H1 (cell line): ENCODE results near the gene OLFML2A. TPM values are rescaled to one million over a fixed set of nuclear protein-coding genes. Genes with fewer than 3 reads are reported as not detected.

Experiments used
- CTCF ChIA-PET: fragments of 300-600 bp; sonication (Branson Sonifier 250); formaldehyde crosslinking; loops from one replicate; lab custom pipeline; 2021; ENCODE audit not compliant: partially characterized antibody; lab: Charles Lee
- POLR2A ChIA-PET: fragments of 300-600 bp; sonication (Branson Sonifier 250); formaldehyde crosslinking; loops from one replicate; lab custom pipeline; 2021; ENCODE audit warnings: inconsistent platforms; ENCODE audit not compliant: partially characterized antibody; lab: Charles Lee
- DNase-seq, 2 experiments: peaks; one replicate each; pipeline versions ENCODE4 v3.0.0 to v3.0.0-alpha.2; 2010 to 2022; ENCODE audit warnings: low spot score in 2 of 2, low read depth in 1 of 2, mixed read lengths in 1 of 2
- FAIRE-seq: peaks from 2 replicates; lab custom pipeline; 2011; peaks lifted over from hg19 to GRCh38; lab: Jason Lieb, UNC
- H2AFZ ChIP-seq: 2 replicates; pipeline ENCODE4 v1.8.1; 2012; ENCODE audit warnings: low read length, inconsistent platforms
- H2AK5ac ChIP-seq: 2 replicates; pipeline ENCODE4 v1.6.1; 2013; ENCODE audit warnings: low read depth, low read length
- H2BK120ac ChIP-seq: replicated peaks from 2 replicates; pipeline ENCODE3; 2013; ENCODE audit warnings: low read depth, low read length, inconsistent platforms
- H2BK12ac ChIP-seq: 2 replicates; pipeline ENCODE4 v1.6.1; 2013; ENCODE audit warnings: low read depth, low read length
- H2BK15ac ChIP-seq: 2 replicates; pipeline ENCODE4 v1.6.1; 2013; ENCODE audit warnings: low read length
- H2BK20ac ChIP-seq: 2 replicates; pipeline ENCODE4 v1.6.1; 2013; ENCODE audit warnings: low read length
- H2BK5ac ChIP-seq: 2 replicates; pipeline ENCODE4 v1.6.1; 2013; ENCODE audit warnings: low read depth, low read length
- H3K14ac ChIP-seq: 2 replicates; pipeline ENCODE4 v1.6.1; 2013; ENCODE audit warnings: inconsistent platforms; ENCODE audit not compliant: insufficient read length
- H3K18ac ChIP-seq: 2 replicates; pipeline ENCODE4 v1.6.1; 2013; ENCODE audit warnings: low read length; ENCODE audit errors: extremely low read depth
- H3K23ac ChIP-seq: 2 replicates; pipeline ENCODE4 v1.6.1; 2013; ENCODE audit warnings: inconsistent platforms; ENCODE audit not compliant: insufficient read length
- H3K23me2 ChIP-seq: 2 replicates; pipeline ENCODE4 v1.6.1; 2013; ENCODE audit warnings: low read depth, low read length
- H3K27ac ChIP-seq: 2 replicates; pipeline ENCODE4 v1.6.1; 2011; ENCODE audit warnings: low read depth, low read length, inconsistent platforms
- H3K27me3 ChIP-seq, 4 experiments: replicated peaks in 1 of 4; 1 replicate in 1 of 4; 2 replicates in 3 of 4; pipeline versions ENCODE4 v1.6.1 to v1.8.1; 2011 to 2013; ENCODE audit warnings: low read length in 3 of 4, mild to moderate bottlenecking in 3 of 4, inconsistent platforms in 2 of 4, mixed read lengths in 2 of 4, moderate library complexity in 1 of 4; ENCODE audit not compliant: control insufficient read depth in 3 of 4, insufficient read depth in 3 of 4; ENCODE audit errors: extremely low read depth in 1 of 4
- H3K36me3 ChIP-seq, 4 experiments: 2 replicates each; pipeline versions ENCODE4 v1.6.1 to v1.8.1; 2011 to 2013; ENCODE audit warnings: mild to moderate bottlenecking in 4 of 4, low read length in 3 of 4, moderate library complexity in 2 of 4, control low read depth in 1 of 4, inconsistent platforms in 1 of 4; ENCODE audit not compliant: insufficient read depth in 4 of 4, control insufficient read depth in 2 of 4
- H3K4ac ChIP-seq: replicated peaks from 2 replicates; pipeline ENCODE3; 2013; ENCODE audit warnings: low read length, low read depth, mixed read lengths, inconsistent platforms; ENCODE audit not compliant: insufficient read length
- H3K4me1 ChIP-seq, 4 experiments: replicated peaks in 1 of 4; 1 replicate in 1 of 4; 2 replicates in 3 of 4; pipeline versions ENCODE4 v1.6.1 to v1.8.1; 2011 to 2013; ENCODE audit warnings: low read length in 3 of 4, inconsistent platforms in 2 of 4, mixed read lengths in 1 of 4; ENCODE audit not compliant: insufficient read depth in 4 of 4, control insufficient read depth in 3 of 4
- H3K4me2 ChIP-seq, 2 experiments: 2 replicates each; pipeline versions ENCODE4 v1.6.1 to v1.8.1; 2011 to 2013; ENCODE audit warnings: low read depth in 2 of 2, low read length in 2 of 2, control low read depth in 1 of 2, inconsistent platforms in 1 of 2, mild to moderate bottlenecking in 1 of 2; ENCODE audit not compliant: insufficient read depth in 1 of 2
- H3K4me3 ChIP-seq, 4 experiments: fragments of 200-600, 300-600 bp in 1 of 4; sonication (generic), shearing (Covaris generic), sonication (Bioruptor Twin) in 1 of 4; 2 replicates each; pipeline versions ENCODE4 v1.5.1 to v1.8.1; 2011 to 2016; ENCODE audit warnings: low read length in 4 of 4, low read depth in 3 of 4, control low read depth in 2 of 4, inconsistent platforms in 2 of 4, mild to moderate bottlenecking in 2 of 4, mixed read lengths in 1 of 4, moderate library complexity in 1 of 4; ENCODE audit not compliant: insufficient read depth in 2 of 4; ENCODE audit errors: extremely low read depth in 1 of 4
- H3K56ac ChIP-seq: replicated peaks from 2 replicates; pipeline ENCODE3; 2013; ENCODE audit warnings: low read depth, mild to moderate bottlenecking, mixed read lengths, low read length, inconsistent platforms; ENCODE audit not compliant: insufficient read length
- H3K79me1 ChIP-seq: 2 replicates; pipeline ENCODE4 v1.6.1; 2013; ENCODE audit warnings: low read depth, low read length, control low read depth
- H3K79me2 ChIP-seq, 2 experiments: 2 replicates each; pipeline versions ENCODE4 v1.6.1 to v1.8.1; 2012 to 2013; ENCODE audit warnings: low read length in 2 of 2, mild to moderate bottlenecking in 2 of 2, inconsistent platforms in 1 of 2; ENCODE audit not compliant: insufficient read depth in 2 of 2, control insufficient read depth in 1 of 2
- H3K9ac ChIP-seq, 4 experiments: replicated peaks in 1 of 4; 1 replicate in 1 of 4; 2 replicates in 3 of 4; pipeline versions ENCODE4 v1.6.1 to v1.8.1; 2011 to 2013; ENCODE audit warnings: low read depth in 3 of 4, low read length in 3 of 4, control low read depth in 2 of 4, mild to moderate bottlenecking in 2 of 4, moderate library complexity in 2 of 4, inconsistent platforms in 1 of 4; ENCODE audit errors: extremely low read depth in 1 of 4
- H3K9me3 ChIP-seq, 2 experiments: 2 replicates each; pipeline versions ENCODE4 v1.6.1 to v1.8.1; 2012 to 2013; ENCODE audit warnings: mild to moderate bottlenecking in 2 of 2, moderate library complexity in 2 of 2, control low read depth in 1 of 2, inconsistent platforms in 1 of 2, low read depth in 1 of 2, low read length in 1 of 2, mixed read lengths in 1 of 2; ENCODE audit not compliant: insufficient read depth in 2 of 2
- H4K20me1 ChIP-seq, 2 experiments: replicated peaks in 1 of 2; 2 replicates each; pipeline versions ENCODE3 to v1.8.1; 2011 to 2013; ENCODE audit warnings: inconsistent platforms in 2 of 2, low read length in 2 of 2, mild to moderate bottlenecking in 1 of 2; ENCODE audit not compliant: insufficient read depth in 2 of 2, control insufficient read depth in 1 of 2
- H4K5ac ChIP-seq: 2 replicates; pipeline ENCODE4 v1.6.1; 2013; ENCODE audit warnings: low read length, low read depth, mixed read lengths, inconsistent platforms; ENCODE audit not compliant: insufficient read length
- H4K8ac ChIP-seq: 2 replicates; pipeline ENCODE4 v1.8.0; 2013; ENCODE audit warnings: mild to moderate bottlenecking, moderate library complexity, low read length, inconsistent platforms; ENCODE audit not compliant: insufficient read depth; ENCODE audit errors: extremely low read depth
- H4K91ac ChIP-seq: replicated peaks from 2 replicates; pipeline ENCODE3; 2013; ENCODE audit warnings: low read length, mixed read lengths, inconsistent platforms; ENCODE audit not compliant: insufficient read length
- CEBPB ChIP-seq: IDR thresholded peaks from 2 replicates; pipeline ENCODE4 v1.6.1; 2012; ENCODE audit warnings: low read depth, low read length
- EZH2 ChIP-seq: fragments of 200-600 bp; sonication (generic); IDR thresholded peaks from 2 replicates; pipeline ENCODE4 v1.7.1; 2012; ENCODE audit warnings: low read depth, mild to moderate bottlenecking, moderate library complexity, low read length, inconsistent platforms; ENCODE audit not compliant: severe bottlenecking
- JUN ChIP-seq: IDR thresholded peaks from 2 replicates; pipeline ENCODE4 v1.6.1; 2011; ENCODE audit warnings: low read depth, mild to moderate bottlenecking, improper control_type of control experiment, low read length
- JUND ChIP-seq: IDR thresholded peaks from 2 replicates; pipeline ENCODE4 v1.6.1; 2011; ENCODE audit warnings: mild to moderate bottlenecking, improper control_type of control experiment, low read length
- KDM1A ChIP-seq: fragments of 200-600, 300-600 bp; sonication (generic); IDR thresholded peaks from 2 replicates; pipeline ENCODE4 v1.7.1; 2016; ENCODE audit warnings: mild to moderate bottlenecking, low read length, borderline replicate concordance
- MAFK ChIP-seq: IDR thresholded peaks from 2 replicates; pipeline ENCODE4 v1.6.1; 2012; ENCODE audit warnings: low read depth, mild to moderate bottlenecking, improper control_type of control experiment, low read length
- POU5F1 ChIP-seq: IDR thresholded peaks from 2 replicates; pipeline ENCODE4 v1.6.1; 2011; ENCODE audit warnings: low read depth, mild to moderate bottlenecking, low read length, moderate library complexity
- RNF2 ChIP-seq: fragments of 200-900, 300-1000 bp; sonication (generic); IDR thresholded peaks from 2 replicates; pipeline ENCODE4 v1.7.1; 2016; ENCODE audit warnings: borderline replicate concordance, low read depth, mild to moderate bottlenecking, antibody characterized with exemption, low read length; ENCODE audit not compliant: poor library complexity, severe bottlenecking; ENCODE audit errors: missing control alignments
- SAP30 ChIP-seq: fragments of 300-600 bp; sonication (generic); IDR thresholded peaks from 2 replicates; pipeline ENCODE4 v1.7.1; 2012; ENCODE audit warnings: low read length, moderate library complexity, mild to moderate bottlenecking, inconsistent platforms; ENCODE audit not compliant: insufficient read depth, insufficient replicate concordance
- SP2 ChIP-seq: IDR thresholded peaks from 2 replicates; pipeline ENCODE4 v1.6.1; 2012; ENCODE audit warnings: mild to moderate bottlenecking, low read length, inconsistent platforms
- TBP ChIP-seq: IDR thresholded peaks from 2 replicates; pipeline ENCODE4 v1.6.1; 2011; ENCODE audit warnings: low read depth, low read length, improper control_type of control experiment
- TCF12 ChIP-seq: IDR thresholded peaks from 2 replicates; pipeline ENCODE4 v1.6.1; 2011; ENCODE audit warnings: low read depth, mild to moderate bottlenecking, low read length
- YY1 ChIP-seq: IDR thresholded peaks from 2 replicates; pipeline ENCODE4 v1.6.1; 2011; ENCODE audit warnings: low read depth, mild to moderate bottlenecking, low read length
- ZNF274 ChIP-seq: IDR thresholded peaks from 2 replicates; pipeline ENCODE4 v1.7.0; 2012; ENCODE audit warnings: low read length, borderline replicate concordance; ENCODE audit errors: extremely low read depth
- WGBS, 2 experiments: shearing (Covaris generic) in 1 of 2; methylation state at CpG; one replicate each; pipeline versions ENCODE4 v1.1.6 to v1.1.7; 2013 to 2015; ENCODE audit warnings: low lambda C conversion rate in 2 of 2, mixed read lengths in 2 of 2, inconsistent platforms in 1 of 2, low coverage in 1 of 2, missing lambda C conversion rate in 1 of 2; ENCODE audit not compliant: insufficient replicate concordance in 2 of 2, insufficient coverage in 1 of 2, insufficient read length in 1 of 2; ENCODE audit errors: extremely low coverage in 1 of 2, missing lambda C conversion rate in 1 of 2; 5-methylcytosine and 5-hydroxymethylcytosine counted together
- polyA plus RNA-seq, 7 experiments: library from polyadenylated mRNA; depleted of rRNA in 3 of 7; stranded (reverse) in 5 of 7; unstranded in 2 of 7; fragments of >200 nt in 5 of 7; fragments of 200-250 nt in 2 of 7; gene quantifications; 1 replicate in 5 of 7; 2 replicates in 1 of 7; 4 replicates in 1 of 7; pipeline versions ENCODE4 v1.2.1 to v1.2.3, GENCODE V29; 2011 to 2013; ENCODE audit warnings: missing spikeins in 2 of 7, mixed read lengths in 2 of 7
- total RNA-seq: library from RNA; stranded (reverse); fragmentation: NEBNext Ultra II Directional; extraction: Animal tissue kit (Norgen Biotek cat#: 25700); gene quantifications from 2 replicates; pipeline ENCODE4 v1.2.1, GENCODE V29; 2021

The OLFML2A gene
- total and polyA plus RNA-seq, 2 of the 8 experiments (the other 6 are each of a cell fraction or from before 2014, with no cell fraction given): 7.8 to 11.5 TPM

DNA sequence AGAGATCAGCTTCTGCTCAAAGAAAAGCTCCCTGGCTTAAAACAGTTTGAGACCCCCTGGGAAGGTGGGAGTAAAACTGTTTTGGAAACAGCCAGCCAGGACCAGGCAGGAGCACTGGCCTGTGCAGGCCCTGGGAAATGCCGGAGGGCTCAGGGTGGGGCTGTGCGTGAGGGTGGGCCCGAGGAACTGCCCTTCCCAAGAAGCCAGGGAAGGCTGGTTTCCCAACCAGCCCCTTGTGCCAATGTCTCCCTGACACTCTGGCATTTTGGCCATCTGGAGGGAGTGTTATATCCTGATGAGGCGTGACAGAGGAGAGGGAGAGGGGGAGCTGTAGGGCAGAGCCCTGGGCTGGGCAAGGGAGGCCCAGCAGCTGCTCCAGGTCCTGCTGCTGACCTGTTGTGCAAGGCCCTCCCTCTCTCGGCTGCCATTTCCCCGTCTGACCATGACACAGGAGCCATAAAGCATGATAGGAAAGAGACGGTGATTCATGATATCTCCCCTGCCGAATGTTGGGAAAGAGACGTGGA lies 16.1 kb downstream of the OLFML2A start:
- no peak overlapping the region for H2BK15ac ChIP-seq
- no peak overlapping the region for H3K18ac ChIP-seq
- FAIRE-seq (no peak), DNase-seq (no peak)
- no peaks in the 10 kb centered on the region for H3K79me2 ChIP-seq
- no peak overlapping the region for H3K4me3 ChIP-seq
- H4K91ac ChIP-seq: no peak overlapping the region
- H2BK12ac ChIP-seq: no peak overlapping the region
- no peak overlapping the region for H2BK120ac ChIP-seq
- no peaks in the 10 kb centered on the region for H3K79me1 ChIP-seq
- no peak overlapping the region for H3K27ac ChIP-seq
- H4K20me1 ChIP-seq: no peaks in the 10 kb centered on the region
- H3K23me2 ChIP-seq: no peaks in the 10 kb centered on the region
- H4K5ac ChIP-seq: no peak overlapping the region
- H3K4ac ChIP-seq: no peak overlapping the region
- peak overlapping the region in 1 of 4 experiments; percentile 20; a peak in 2 of 7 replicates for H3K9ac ChIP-seq
- H2AFZ ChIP-seq: no peak overlapping the region
- ChIA-PET CTCF (interaction anchor here (0.6 to 65.2 kb wide), 12 partner anchors 9 to 474 kb away, joined by 3 to 1529 read pairs (median 4); partner anchors contain the start of genes ARPC5L, NR6A1, OLFML2A and RPL35), POLR2A (interaction anchor here (0.9 to 1.5 kb wide), 4 partner anchors 9 to 69 kb away, joined by 3 read pairs; partner anchors contain the start of genes ARPC5L and RPL35)
- no peak overlapping the region for H3K4me2 ChIP-seq
- 94% methylated on average over 9 of the region's 9 CpGs; no CpG with 5 or more reads in 1 of the 2 experiments for WGBS, 2 experiments
- no peak overlapping the region for H4K8ac ChIP-seq
- no peak overlapping the region for H2BK5ac ChIP-seq
- H3K36me3 ChIP-seq: no peaks in the 10 kb centered on the region
- H2AK5ac ChIP-seq: no peak overlapping the region
- peaks cover 0 to 4% (median 0%) of the 10 kb centered on the region in 4 experiments; a peak in 2 of 7 replicates for H3K4me1 ChIP-seq
- H2BK20ac ChIP-seq: no peak overlapping the region
- no peaks in the 10 kb centered on the region for H3K9me3 ChIP-seq
- H3K56ac ChIP-seq: no peak overlapping the region
- no peak overlapping the region for H3K23ac ChIP-seq
- no peak overlapping the region for H3K14ac ChIP-seq
- H3K27me3 ChIP-seq: no peaks in the 10 kb centered on the region
- TF ChIP-seq POU5F1 (no peak), TCF12 (no peak), SAP30 (no peak), ZNF274 (no peak), TBP (no peak), CEBPB (no peak), RNF2 (no peak), EZH2 (no peak), SP2 (no peak), MAFK (no peak), YY1 (no peak), JUND (no peak), JUN (no peak), KDM1A (no peak)
